Activated naive CD4-positive, alpha-beta T cell treated with anti-CD3 and anti-CD28 coated beads, Interleukin-2, amount 50 U/mL, for 24 hours (primary cell): ENCODE results near the gene CAB39L.

Experiments used
- H3K27ac Mint-ChIP-seq: one replicate; pipeline ENCODE4 v1.8.0; 2021; ENCODE audit warnings: mild to moderate bottlenecking, mixed read lengths
- H3K27me3 Mint-ChIP-seq: one replicate; pipeline ENCODE4 v1.8.0; 2021; ENCODE audit warnings: mixed read lengths
- H3K36me3 Mint-ChIP-seq: one replicate; pipeline ENCODE4 v1.8.0; 2021; ENCODE audit warnings: mixed read lengths
- H3K4me1 Mint-ChIP-seq: one replicate; pipeline ENCODE4 v1.8.0; 2021; ENCODE audit warnings: mixed read lengths
- H3K4me3 Mint-ChIP-seq: one replicate; pipeline ENCODE4 v1.8.0; 2021; ENCODE audit warnings: mild to moderate bottlenecking, mixed read lengths
- H3K9me3 Mint-ChIP-seq: one replicate; pipeline ENCODE4 v1.8.0; 2021; ENCODE audit warnings: mixed read lengths

The CAB39L gene

DNA sequence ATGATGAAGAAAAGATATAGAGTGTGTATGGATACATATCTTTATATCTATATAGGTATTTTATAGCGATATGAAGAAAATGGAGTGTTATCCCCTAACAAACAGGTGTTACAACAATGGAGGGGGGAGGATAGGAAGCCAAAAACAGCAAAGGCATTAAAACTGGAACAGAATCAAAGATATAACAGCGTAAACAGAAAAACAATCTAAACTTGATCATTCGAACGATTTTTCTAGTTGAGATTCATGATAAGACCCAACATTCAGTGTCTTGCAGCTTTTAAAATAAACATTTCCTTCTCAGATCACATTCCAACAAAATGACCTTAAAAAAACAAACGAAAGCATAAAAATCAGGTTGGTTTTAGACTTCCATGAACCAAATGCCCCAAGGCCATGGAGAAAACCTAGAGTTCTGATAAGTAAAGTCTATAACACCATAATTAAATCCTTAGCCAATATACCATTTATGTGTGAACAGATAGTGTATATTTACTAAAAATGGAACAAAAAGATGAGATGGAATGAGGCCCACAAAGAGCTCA is 55.7 kb downstream of the CAB39L start:
- peaks cover 12% of the 10 kb centered on the region for H3K36me3 Mint-ChIP-seq
- H3K27me3 Mint-ChIP-seq: no peaks in the 10 kb centered on the region
- no peak overlapping the region for H3K4me3 Mint-ChIP-seq
- H3K27ac Mint-ChIP-seq: no peak overlapping the region
- H3K9me3 Mint-ChIP-seq: no peaks in the 10 kb centered on the region
- no peaks in the 10 kb centered on the region for H3K4me1 Mint-ChIP-seq

DNA sequence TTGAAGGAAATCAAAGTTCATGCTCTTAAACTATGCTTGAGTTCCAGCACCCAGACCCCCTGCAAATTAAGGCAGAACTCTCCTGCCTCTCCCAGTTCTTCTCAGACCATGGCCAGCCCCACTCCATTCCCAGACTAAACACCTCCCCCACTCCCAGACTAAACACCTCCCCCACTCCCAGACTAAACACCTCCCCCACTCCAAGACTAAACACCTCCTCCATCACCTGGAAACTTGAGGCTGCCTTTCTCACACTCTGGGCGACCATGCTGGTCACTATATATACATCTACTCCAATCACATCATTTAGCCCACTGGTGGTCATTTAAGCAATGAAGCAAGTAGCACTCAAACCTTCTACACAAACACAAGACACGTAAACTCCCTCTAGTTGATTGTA is 57.2 kb downstream of the CAB39L start:
- Mint-ChIP-seq H3K27ac (no peak overlapping the region), H3K4me1 (no peaks in the 10 kb centered on the region), H3K4me3 (no peak overlapping the region), H3K9me3 (no peaks in the 10 kb centered on the region), H3K27me3 (no peaks in the 10 kb centered on the region), H3K36me3 (peaks cover 17% of the 10 kb centered on the region)

DNA sequence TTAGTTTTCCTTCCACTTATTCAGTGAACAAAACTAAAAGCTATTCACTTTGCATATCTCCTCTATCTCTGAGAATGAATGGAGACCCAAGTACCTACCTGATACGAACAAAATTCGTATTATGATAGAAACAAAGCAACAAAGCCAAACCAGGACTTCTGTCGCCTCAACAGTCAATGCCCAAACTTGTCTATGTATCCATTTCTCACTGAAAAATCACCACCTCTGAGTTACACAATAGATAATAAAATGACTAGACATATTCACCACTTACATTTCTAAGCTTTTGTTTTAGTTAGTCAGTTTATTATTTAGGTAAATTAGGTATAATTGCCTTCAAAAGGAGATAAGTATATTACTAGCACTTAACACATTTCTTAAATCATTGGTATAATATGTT is 67.7 kb downstream of the CAB39L start:
- Mint-ChIP-seq H3K36me3 (peaks cover 8% of the 10 kb centered on the region), H3K4me3 (no peak overlapping the region), H3K27ac (no peak overlapping the region), H3K27me3 (no peaks in the 10 kb centered on the region), H3K9me3 (no peaks in the 10 kb centered on the region), H3K4me1 (peaks cover 32% of the 10 kb centered on the region)

DNA sequence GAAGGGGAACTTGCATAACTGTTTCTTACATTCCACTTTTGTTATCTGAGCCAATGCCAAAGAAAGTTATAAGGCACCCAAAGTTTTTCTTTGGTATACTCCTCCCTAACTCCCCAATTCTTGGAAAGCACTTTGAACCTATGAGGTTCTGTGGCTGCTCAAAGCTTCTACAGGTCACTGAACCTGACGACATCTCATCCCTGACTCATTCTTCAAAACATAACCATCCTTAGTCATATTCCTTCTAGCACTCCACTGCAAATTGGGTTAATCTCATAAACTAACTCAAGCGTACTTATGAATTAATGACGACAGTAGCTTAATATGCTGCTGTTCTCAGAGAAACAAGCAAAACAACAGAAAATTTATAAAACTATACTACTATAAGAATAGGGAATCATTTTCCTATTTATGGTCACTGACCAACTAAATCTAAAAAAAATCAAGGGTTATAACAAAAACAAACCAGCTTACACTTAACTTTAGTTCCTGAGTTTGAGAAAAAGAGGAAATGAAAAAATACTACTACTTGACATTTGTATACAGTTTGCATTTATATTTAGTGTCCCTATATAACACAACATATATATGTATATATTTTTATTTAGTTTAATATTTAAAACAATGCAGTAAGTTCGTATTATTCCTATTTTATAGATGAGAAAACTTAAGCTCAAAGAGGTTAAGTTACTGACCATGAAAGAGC is 69.1 kb downstream of the CAB39L start:
- H3K4me3 Mint-ChIP-seq: no peak overlapping the region
- H3K4me1 Mint-ChIP-seq: peaks cover 33% of the 10 kb centered on the region
- H3K36me3 Mint-ChIP-seq: peaks cover 7% of the 10 kb centered on the region
- H3K27ac Mint-ChIP-seq: no peak overlapping the region
- no peaks in the 10 kb centered on the region for H3K27me3 Mint-ChIP-seq
- no peaks in the 10 kb centered on the region for H3K9me3 Mint-ChIP-seq

DNA sequence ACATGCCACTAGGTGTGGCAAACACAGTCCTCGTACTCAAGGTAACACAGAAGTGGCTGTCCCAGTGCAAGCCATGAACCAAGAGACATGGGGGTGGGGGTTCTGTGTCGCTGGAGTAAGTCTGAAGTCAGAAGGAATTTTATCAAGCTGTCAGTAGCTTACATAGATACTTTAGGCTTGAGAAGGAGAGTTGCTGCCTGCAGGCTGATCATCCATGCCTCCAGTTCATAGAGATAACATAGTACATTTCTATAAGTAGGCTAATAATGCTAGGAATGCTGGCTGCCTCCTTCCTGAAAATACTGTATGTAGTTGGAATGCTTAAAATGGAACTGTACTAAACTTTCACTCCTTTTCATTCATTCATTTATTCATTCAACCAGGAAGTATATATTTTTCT is 70.1 kb downstream of the CAB39L start:
- peaks cover 33% of the 10 kb centered on the region for H3K4me1 Mint-ChIP-seq
- H3K9me3 Mint-ChIP-seq: no peaks in the 10 kb centered on the region
- no peak overlapping the region for H3K4me3 Mint-ChIP-seq
- H3K36me3 Mint-ChIP-seq: peaks cover 7% of the 10 kb centered on the region
- H3K27me3 Mint-ChIP-seq: no peaks in the 10 kb centered on the region
- H3K27ac Mint-ChIP-seq: no peak overlapping the region

DNA sequence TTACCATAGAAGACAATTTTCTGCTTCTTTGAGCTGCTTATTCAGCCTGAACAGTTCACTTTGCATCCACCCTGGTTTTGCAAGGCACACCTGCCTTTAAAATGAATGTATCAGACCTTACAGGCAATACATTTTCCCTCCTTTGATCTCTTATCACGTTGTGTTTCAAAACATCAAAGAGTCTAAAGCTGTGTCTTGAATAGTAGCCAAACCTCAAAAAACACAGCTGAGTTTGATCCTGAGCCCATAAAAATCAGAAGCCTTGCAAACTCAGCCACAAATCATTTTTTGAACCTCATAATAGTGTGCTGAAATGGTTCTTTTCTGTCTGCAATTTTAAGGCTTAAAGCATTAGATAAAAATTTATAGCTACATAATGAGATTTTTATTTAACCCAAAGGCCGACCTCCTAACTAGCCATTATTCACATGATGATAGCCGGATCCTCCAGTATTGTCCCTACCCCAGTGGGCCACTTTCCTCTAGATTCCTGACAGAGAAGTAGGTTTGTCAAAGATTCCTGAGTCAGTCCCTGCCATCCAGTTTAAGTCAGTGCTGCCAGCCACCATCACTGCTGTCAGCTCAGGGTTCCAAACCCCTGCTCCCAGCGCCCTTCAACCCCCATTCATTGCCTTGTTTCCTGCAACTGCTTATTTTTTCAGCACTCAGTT is 71.8 kb downstream of the CAB39L start:
- Mint-ChIP-seq H3K4me3 (no peak overlapping the region), H3K27ac (no peak overlapping the region), H3K27me3 (no peaks in the 10 kb centered on the region), H3K9me3 (no peaks in the 10 kb centered on the region), H3K4me1 (peaks cover 36% of the 10 kb centered on the region), H3K36me3 (peaks cover 8% of the 10 kb centered on the region)

DNA sequence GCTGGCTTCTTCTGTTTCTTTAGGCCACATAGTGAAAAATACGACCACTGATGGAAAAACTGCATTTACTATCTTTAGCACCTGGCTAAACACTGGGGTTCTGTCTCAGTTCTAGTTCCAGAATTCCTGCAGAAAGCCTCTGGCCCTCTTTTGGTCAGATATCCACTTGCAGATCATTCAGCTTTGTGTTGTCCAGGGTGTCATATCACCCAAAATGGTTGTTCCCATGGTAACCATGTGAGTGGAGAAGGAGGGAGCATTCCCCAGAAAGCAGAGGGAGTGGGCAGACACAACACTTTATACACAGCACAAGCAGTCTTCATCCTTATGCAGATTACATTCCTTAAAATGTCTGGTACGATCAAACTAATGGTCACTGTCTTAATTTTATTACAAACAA is 73.5 kb downstream of the CAB39L start:
- no peak overlapping the region for H3K4me3 Mint-ChIP-seq
- H3K36me3 Mint-ChIP-seq: peaks cover 10% of the 10 kb centered on the region
- H3K27ac Mint-ChIP-seq: no peak overlapping the region
- peaks cover 8% of the 10 kb centered on the region for H3K9me3 Mint-ChIP-seq
- peaks cover 39% of the 10 kb centered on the region for H3K4me1 Mint-ChIP-seq
- H3K27me3 Mint-ChIP-seq: no peaks in the 10 kb centered on the region

DNA sequence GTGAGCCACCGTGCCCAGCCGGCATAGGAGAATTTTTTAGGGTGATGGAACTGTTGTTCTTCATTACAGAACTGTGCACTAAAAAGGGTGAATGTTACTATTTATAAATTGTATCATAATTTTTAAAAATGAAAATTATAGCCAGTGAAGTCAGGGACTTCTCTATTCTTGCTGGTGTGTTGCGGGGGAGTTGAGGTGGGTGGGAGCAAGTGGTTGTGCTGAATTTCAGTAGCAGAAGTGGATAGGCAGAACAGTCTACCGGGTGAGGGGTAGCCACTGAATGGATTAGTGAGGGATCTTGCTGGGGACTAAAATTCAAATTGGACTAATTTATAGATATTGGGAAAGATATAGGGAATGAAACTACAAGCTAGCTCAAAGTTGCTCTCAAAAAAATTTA is 74.0 kb downstream of the CAB39L start:
- H3K36me3 Mint-ChIP-seq: peaks cover 11% of the 10 kb centered on the region
- H3K4me3 Mint-ChIP-seq: no peak overlapping the region
- no peak overlapping the region for H3K27ac Mint-ChIP-seq
- H3K4me1 Mint-ChIP-seq: peaks cover 39% of the 10 kb centered on the region
- no peaks in the 10 kb centered on the region for H3K27me3 Mint-ChIP-seq
- peaks cover 12% of the 10 kb centered on the region for H3K9me3 Mint-ChIP-seq

DNA sequence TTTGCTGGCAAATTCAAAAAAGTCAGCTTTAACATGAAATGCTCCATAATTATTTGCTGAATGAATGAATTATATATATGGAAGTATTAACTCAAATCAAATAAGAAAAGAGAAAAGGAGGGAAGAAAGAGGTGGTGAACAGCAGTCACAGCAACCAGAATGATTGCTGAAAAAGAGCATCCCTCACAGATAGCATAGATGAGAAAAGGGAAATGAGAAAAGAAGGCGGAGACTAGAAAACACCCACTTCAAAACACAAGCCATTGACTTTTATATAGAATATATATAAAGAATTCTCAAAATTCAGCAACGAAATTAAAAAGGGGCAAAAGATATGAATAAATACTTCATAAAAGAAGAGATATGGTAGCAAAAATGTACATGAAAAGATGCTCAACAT is 75.2 kb downstream of the CAB39L start:
- Mint-ChIP-seq H3K4me3 (no peak overlapping the region), H3K4me1 (peaks cover 33% of the 10 kb centered on the region), H3K36me3 (peaks cover 17% of the 10 kb centered on the region), H3K9me3 (peaks cover 23% of the 10 kb centered on the region), H3K27ac (no peak overlapping the region), H3K27me3 (no peaks in the 10 kb centered on the region)

DNA sequence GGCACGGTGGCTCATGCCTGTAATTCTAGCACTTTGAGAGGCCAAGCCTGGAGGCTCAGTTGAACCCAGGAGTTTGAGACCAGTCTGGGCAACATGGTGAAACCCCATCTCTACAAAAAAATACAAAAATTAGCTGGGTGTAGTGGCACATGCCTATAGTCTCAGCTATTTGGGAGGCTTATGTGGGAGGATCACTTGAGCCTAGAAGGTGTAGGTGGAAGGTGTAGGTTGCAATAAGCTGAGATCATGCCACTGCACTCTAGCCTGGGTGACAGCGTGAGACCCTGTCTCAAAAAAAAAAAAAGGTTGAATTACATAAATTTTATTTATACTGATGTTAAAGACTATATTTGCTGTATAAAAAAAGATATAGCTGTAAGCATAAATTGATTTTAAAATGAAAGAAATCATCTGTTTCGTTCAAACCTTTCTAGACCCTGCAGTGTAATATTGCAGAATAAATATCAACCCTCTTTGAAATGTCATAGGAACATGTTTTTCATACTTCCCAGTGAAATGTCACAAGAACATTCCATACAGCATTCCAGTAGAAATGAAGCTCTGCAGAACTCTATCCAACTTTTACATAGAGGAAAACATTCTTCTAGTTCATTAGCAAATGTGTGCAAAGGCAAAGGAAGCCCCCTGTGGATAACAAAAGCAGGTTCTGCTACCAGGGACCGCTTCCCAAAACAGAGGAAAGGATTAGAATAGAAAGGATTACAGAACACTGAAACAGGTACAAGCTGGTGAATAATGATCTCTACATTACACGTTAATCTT is 76.0 kb downstream of the CAB39L start:
- peaks cover 31% of the 10 kb centered on the region for H3K9me3 Mint-ChIP-seq
- no peaks in the 10 kb centered on the region for H3K27me3 Mint-ChIP-seq
- peaks cover 21% of the 10 kb centered on the region for H3K36me3 Mint-ChIP-seq
- no peak overlapping the region for H3K27ac Mint-ChIP-seq
- H3K4me1 Mint-ChIP-seq: peaks cover 25% of the 10 kb centered on the region
- no peak overlapping the region for H3K4me3 Mint-ChIP-seq

DNA sequence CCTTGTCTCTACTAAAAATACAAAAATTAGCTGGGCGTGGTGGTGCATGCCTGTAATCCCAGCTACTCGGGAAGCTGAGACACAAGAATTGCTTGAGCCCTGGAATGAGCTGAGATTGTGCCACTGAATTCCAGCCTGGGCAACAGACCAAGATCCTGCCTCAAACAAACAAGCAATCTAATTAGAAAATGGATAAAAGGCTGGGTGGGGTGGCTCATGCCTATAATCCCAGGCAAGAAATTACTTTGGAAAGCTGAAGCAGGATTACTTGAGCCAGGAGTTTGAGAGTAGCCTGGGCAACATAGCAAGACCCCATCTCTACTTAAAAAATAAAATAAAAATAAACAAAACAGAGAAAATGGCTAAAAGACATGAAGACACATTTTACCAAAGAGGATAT is 77.0 kb downstream of the CAB39L start:
- Mint-ChIP-seq H3K27me3 (no peaks in the 10 kb centered on the region), H3K9me3 (peaks cover 37% of the 10 kb centered on the region), H3K27ac (no peak overlapping the region), H3K4me3 (no peak overlapping the region), H3K36me3 (peaks cover 25% of the 10 kb centered on the region), H3K4me1 (peaks cover 15% of the 10 kb centered on the region)

DNA sequence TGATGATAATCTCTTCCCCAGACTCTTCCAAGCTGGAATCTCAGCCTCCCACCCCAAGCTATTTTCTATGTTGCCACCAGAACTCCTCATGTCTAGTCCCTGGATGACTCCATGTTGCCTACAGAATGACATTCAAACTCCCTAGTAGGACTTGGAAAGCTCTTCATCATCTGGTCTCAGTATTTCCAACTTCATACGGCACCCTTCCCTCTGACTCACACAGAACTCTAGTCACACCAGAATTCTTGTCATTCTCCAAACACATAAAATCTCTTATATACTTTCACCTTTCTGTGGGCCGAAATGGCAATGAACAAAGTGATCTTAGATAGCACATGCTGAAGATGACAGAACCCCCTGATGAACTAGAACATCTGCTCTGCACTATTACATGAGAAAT is 86.2 kb downstream of the CAB39L start:
- Mint-ChIP-seq H3K27me3 (no peaks in the 10 kb centered on the region), H3K4me1 (no peaks in the 10 kb centered on the region), H3K27ac (no peak overlapping the region), H3K9me3 (peaks cover 4% of the 10 kb centered on the region), H3K36me3 (peaks cover 17% of the 10 kb centered on the region), H3K4me3 (no peak overlapping the region)

DNA sequence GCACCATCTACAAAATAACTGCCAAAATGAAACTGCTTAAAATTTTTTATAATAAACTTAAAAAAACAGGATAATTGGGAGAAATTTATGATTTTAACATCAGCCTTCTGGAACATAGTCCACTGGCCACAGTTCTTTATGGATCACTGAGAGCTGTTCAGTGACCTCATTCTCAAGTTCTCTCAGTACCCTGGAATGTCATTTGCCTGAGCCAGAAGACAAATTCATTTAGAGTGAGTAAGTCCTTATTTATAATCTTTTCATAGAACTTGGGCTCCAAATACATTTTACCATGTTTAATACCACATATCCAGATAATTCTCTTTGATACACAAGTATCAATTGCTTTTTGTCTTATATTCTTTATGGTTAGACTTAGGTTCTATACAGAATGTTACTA is 87.6 kb downstream of the CAB39L start:
- Mint-ChIP-seq H3K4me3 (no peak overlapping the region), H3K4me1 (no peaks in the 10 kb centered on the region), H3K36me3 (peaks cover 16% of the 10 kb centered on the region), H3K27me3 (no peaks in the 10 kb centered on the region), H3K9me3 (no peaks in the 10 kb centered on the region), H3K27ac (no peak overlapping the region)

DNA sequence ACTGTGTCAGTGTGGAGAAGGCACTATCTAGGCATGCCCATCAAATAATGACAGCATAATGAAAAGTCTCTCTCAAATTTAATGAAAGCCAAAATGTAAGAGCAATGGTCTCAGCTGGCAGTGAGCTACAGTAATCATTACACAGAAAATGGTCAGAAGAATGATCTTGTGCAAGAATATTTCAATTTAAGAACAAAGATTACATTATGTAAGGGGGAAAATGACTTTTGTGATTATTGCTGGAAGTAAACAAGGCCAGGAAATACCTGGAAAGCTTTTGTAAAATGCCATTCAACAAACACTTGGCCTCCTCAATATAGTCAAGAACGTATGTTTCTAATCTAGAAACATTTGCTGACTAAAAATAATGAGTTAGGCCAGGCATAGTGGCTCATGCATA is 89.1 kb downstream of the CAB39L start:
- Mint-ChIP-seq H3K27me3 (no peaks in the 10 kb centered on the region), H3K4me3 (no peak overlapping the region), H3K9me3 (no peaks in the 10 kb centered on the region), H3K27ac (no peak overlapping the region), H3K36me3 (peaks cover 19% of the 10 kb centered on the region), H3K4me1 (no peaks in the 10 kb centered on the region)

DNA sequence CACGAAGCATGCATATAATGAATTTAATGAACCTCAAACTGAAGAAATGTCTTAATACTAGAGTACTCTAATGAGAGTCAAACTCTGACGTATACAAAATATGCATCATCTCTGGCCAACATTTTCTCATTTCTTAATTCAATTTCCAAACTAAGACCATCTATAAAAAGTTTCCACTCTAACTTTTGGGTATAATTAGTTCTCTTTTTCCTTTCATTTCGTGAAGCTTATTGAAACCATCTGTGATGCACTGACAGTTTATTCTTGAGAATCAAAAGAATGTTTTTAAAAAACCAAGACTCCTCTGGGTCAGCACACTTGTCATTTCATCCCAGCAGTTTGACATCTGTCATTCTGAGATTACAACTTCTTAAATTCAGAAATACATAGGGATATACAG is 90.0 kb downstream of the CAB39L start:
- Mint-ChIP-seq H3K4me1 (no peaks in the 10 kb centered on the region), H3K27ac (no peak overlapping the region), H3K4me3 (no peak overlapping the region), H3K27me3 (no peaks in the 10 kb centered on the region), H3K9me3 (no peaks in the 10 kb centered on the region), H3K36me3 (peaks cover 18% of the 10 kb centered on the region)

DNA sequence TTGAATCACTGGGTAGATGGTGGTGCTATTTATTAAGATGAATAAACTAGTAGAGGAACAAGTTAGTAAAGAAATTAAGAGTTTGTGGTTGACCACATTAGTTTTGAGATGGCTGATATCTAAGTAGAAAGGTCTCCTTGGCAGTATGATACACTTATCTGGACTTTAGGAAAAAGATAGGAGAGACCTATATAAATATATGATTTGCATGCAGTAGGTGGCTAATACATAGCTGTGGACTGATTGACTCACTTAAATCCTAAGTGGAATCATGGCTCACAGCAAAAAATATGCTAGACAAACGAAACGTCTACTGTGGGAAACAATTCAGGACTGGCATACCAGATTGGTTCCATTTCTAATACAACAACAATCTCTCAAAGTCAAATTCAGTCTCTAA is 92.0 kb downstream of the CAB39L start:
- Mint-ChIP-seq H3K27ac (no peak overlapping the region), H3K4me3 (no peak overlapping the region), H3K9me3 (no peaks in the 10 kb centered on the region), H3K36me3 (peaks cover 16% of the 10 kb centered on the region), H3K4me1 (no peaks in the 10 kb centered on the region), H3K27me3 (no peaks in the 10 kb centered on the region)
